ENCODE measurements around the gene TMOD3. TPM values are rescaled to one million over a fixed set of nuclear protein-coding genes. Genes with fewer than 3 reads are reported as not detected.
"Not testable (repeated sequence)": the region's sequence is repeated elsewhere in the genome, so short reads cannot be mapped to it uniquely, and the experiment has no call there.

The TMOD3 gene
- total RNA-seq, 6 experiments from 2014 or later, result 15.0 to 32.2 (median 20.6) TPM

DNA sequence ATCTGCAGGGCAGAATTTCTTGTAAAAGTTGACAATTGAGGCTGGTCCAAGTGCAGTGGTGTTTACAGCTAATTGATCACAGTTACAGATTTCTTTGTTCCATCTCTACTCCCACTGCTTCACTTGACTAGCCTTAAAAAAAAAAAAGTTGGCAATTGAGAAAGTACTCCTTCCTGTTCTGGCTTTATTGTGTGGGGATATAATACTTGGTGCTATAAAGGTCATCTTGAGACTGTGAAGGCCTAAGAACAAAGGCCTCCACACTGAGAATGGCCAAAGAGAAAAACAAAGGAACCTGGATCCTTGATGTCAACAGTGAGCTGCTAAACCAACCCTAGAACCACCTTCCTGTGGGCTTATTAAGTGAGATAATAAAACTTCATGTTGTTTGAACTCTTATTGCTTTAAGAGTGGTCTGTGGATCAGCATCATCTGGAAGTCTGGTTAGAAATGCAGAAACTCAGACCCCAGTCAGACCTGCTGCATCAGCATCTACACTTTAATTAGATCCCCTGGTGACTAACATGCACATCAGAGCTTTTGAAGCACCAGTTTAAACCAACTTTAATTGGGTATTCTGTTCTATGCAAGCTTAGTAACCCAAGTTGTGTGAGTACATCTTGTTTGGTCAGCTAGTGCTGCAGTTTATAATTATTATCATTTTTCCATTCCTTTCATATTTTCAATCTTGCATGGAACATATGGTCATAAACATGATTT, 55.2 kb downstream of the TMOD3 start:
- TF ChIP-seq POLR2A (IDR thresholded peaks at IDR 0.05), result no peak
- TF ChIP-seq, protein P1, sequence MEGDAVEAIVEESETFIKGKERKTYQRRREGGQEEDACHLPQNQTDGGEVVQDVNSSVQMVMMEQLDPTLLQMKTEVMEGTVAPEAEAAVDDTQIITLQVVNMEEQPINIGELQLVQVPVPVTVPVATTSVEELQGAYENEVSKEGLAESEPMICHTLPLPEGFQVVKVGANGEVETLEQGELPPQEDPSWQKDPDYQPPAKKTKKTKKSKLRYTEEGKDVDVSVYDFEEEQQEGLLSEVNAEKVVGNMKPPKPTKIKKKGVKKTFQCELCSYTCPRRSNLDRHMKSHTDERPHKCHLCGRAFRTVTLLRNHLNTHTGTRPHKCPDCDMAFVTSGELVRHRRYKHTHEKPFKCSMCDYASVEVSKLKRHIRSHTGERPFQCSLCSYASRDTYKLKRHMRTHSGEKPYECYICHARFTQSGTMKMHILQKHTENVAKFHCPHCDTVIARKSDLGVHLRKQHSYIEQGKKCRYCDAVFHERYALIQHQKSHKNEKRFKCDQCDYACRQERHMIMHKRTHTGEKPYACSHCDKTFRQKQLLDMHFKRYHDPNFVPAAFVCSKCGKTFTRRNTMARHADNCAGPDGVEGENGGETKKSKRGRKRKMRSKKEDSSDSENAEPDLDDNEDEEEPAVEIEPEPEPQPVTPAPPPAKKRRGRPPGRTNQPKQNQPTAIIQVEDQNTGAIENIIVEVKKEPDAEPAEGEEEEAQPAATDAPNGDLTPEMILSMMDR (IDR thresholded peaks at IDR 0.05), result no peak
- no peak overlapping the region for H3K4me3 ChIP-seq
- DNase-seq, result no peak
- H3K4me1 ChIP-seq, result peaks cover 0 to 11% (median 2%) of the 10 kb centered on the region in 4 donors
- no peaks in the 10 kb centered on the region for H3K27me3 ChIP-seq
- intact Hi-C loops (cut with DNase I), result no loop called here
- no peak overlapping the region for H3K27ac ChIP-seq
- peak in 2 of 4 donors; percentile 16 to 57 for ATAC-seq
- H3K36me3 ChIP-seq, result peaks cover 0 to 7% (median 0%) of the 10 kb centered on the region in 4 donors
- no peaks in the 10 kb centered on the region for H3K9me3 ChIP-seq

DNA sequence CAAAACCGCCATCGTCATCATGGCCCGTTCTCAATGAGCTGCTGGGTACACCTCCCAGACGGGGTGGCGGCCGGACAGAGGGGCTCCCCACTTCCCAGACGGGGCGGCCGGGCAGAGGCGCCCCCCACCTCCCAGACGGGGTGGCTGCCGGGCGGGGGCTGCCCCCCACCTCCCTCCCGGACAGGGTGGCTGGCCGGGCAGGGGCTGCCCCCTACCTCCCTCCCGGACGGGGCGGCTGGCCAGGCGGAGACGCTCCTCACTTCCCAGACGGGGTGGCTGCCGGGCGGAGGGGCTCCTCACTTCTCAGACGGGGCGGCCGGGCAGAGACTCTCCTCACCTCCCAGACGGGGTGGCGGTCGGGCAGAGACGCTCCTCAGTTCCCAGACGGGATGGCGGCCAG, 56.3 kb downstream of the TMOD3 start:
- ATAC-seq; intact Hi-C loops (cut with DNase I); DNase-seq; H3K4me3 ChIP-seq; H3K9me3 ChIP-seq; H3K27ac ChIP-seq; H3K27me3 ChIP-seq: not testable (repeated sequence)
- H3K36me3 ChIP-seq, result peaks cover 0 to 15% (median 0%) of the 10 kb centered on the region in 4 donors
- 88% methylated on average over 13 of the region's 32 CpGs for whole genome bisulfite sequencing (ENCODE audit: insufficient coverage, low coverage, low lambda C conversion rate, missing lambda C conversion rate)
- H3K4me1 ChIP-seq, result peaks cover 0 to 11% (median 2%) of the 10 kb centered on the region in 4 donors

DNA sequence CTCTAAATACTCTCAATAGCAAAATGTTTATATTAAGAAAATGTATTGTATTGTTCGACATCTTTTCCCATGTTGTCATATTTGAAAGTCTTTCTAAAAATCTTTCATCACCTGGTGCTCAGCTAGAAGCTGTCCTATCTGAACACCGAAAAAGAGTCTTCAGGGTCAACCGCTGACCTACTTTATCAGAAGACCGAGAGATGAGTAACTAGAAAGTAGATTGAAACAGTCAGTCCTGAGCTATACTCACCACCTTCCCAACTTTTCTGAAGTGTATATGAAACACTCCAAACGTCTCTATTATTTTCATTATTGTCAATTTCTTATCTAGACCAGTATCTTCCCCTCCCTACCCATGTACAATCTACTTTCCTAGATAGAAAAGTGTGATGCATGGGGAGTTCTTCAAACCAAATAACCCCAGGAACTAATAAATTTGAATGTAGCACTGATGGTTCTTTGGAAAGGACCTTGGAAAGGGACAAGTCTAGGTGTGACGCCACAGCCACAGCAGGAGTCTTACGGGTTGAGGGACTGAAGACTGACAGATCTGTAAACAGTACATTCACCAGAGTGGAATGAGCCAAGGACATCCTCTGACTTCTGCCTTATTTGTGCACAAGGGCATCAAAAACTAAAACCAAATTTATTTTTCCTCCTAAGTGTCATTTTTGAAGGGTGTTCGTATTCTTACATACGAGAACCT, 58.6 kb downstream of the TMOD3 start:
- H3K9me3 ChIP-seq, result no peaks in the 10 kb centered on the region
- peaks cover 0 to 33% (median 0%) of the 10 kb centered on the region in 4 donors for H3K36me3 ChIP-seq
- no peak overlapping the region for H3K4me3 ChIP-seq
- DNase-seq (no peak), ATAC-seq (peak; percentile 42 to 69 (median 66))
- TF ChIP-seq POLR2A (IDR thresholded peaks at IDR 0.05), result no peak
- TF ChIP-seq, protein P1 (IDR thresholded peaks at IDR 0.05), result no peak
- intact Hi-C loops (cut with DNase I), result no loop called here
- H3K27me3 ChIP-seq, result no peaks in the 10 kb centered on the region
- peak overlapping the region in 1 of 3 donors; percentile 12 for H3K27ac ChIP-seq
- H3K4me1 ChIP-seq, result peaks cover 0 to 11% (median 2%) of the 10 kb centered on the region in 4 donors
- 63% methylated on average over 9 of the region's 9 CpGs for WGBS (ENCODE audit: insufficient coverage, low coverage, low lambda C conversion rate, missing lambda C conversion rate)

DNA sequence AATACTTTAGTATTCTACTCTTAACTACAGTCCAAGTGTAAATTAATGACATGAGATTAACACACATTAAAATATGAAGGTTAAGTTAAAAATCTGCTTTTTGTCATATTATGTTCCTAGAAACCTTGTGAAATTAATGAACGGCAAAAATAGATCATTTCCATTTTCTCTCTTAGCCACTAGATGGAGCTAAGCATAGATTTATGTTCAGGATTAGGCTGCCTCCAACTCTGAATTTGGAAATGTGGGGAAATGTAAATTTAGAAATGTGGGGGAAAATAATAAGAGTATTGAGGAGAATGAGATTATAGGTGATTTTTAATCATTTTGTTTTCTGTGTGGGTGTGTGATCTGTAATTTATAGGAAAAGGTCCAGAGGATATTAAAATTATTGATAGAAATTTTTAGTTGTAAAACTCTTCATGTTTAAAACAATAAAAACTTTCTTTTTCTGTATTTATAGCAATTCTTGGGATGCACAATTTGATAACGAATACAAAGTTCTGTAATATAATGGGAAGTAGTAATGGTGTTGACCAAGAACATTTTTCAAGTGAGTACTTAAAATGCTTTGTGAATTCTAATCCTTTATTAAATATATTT, 59.2 kb downstream of the TMOD3 start:
- peaks cover 0 to 11% (median 2%) of the 10 kb centered on the region in 4 donors for H3K4me1 ChIP-seq
- H3K36me3 ChIP-seq, result peaks cover 0 to 35% (median 0%) of the 10 kb centered on the region in 4 donors
- ATAC-seq, result peak; percentile 61 to 76 (median 70)
- WGBS (ENCODE audit: insufficient coverage, low coverage, low lambda C conversion rate, missing lambda C conversion rate), result 9% methylated on average over 2 of the region's 2 CpGs
- no peak overlapping the region for H3K27ac ChIP-seq
- DNase-seq, result no peak
- no peaks in the 10 kb centered on the region for H3K27me3 ChIP-seq
- no peak for TF ChIP-seq POLR2A (IDR thresholded peaks at IDR 0.05)
- TF ChIP-seq, protein P1 (IDR thresholded peaks at IDR 0.05), result peak; percentile 57 to 76 (median 74)
- no peak overlapping the region for H3K4me3 ChIP-seq
- no peaks in the 10 kb centered on the region for H3K9me3 ChIP-seq
- intact Hi-C loops (cut with DNase I), result no loop called here

DNA sequence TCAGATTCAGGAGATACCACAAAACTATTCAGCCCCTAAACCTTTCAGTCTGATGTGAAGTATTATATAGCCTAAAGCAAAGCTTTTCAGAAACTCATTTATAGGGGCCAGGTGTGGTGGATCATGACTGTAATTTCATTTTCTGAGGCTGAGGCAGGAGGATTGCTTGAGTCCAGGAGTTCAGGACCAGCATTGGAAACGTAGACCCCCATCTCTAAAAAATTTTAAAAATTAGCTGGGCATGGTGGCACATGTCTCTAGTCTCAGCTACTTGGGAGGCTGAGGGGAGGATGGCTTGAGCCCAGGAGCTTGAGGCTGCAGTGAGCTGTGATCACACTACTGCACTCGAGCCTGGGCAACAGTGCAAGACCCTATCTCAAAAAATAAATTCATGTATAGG, 60.0 kb downstream of the TMOD3 start:
- TF ChIP-seq POLR2A (IDR thresholded peaks at IDR 0.05), result no peak
- TF ChIP-seq, protein P1 (IDR thresholded peaks at IDR 0.05), result no peak
- Histone ChIP-seq H3K27ac (no peak overlapping the region), H3K27me3 (no peaks in the 10 kb centered on the region), H3K4me3 (no peak overlapping the region), H3K4me1 (peaks cover 0 to 11% (median 2%) of the 10 kb centered on the region in 4 donors), H3K36me3 (peaks cover 0 to 43% (median 0%) of the 10 kb centered on the region in 4 donors), H3K9me3 (no peaks in the 10 kb centered on the region)
- intact Hi-C loops (cut with DNase I), result no loop called here
- no peak for DNase-seq
- no peak for ATAC-seq
- 94% methylated on average over 2 of the region's 2 CpGs for WGBS (ENCODE audit: insufficient coverage, low coverage, low lambda C conversion rate, missing lambda C conversion rate)

All from right lobe of liver (tissue), 6 donors.